Measurements from ENCODE around the gene NAALADL2.
"Not testable (repeated sequence)": the region's sequence is repeated elsewhere in the genome, so short reads cannot be mapped to it uniquely, and the experiment has no call there.

Gene NAALADL2

GRCh38 chr3:175073219-175073905 lies 214.2 kb downstream of the NAALADL2 start:
- DNase-seq (ENCODE audit: low read depth), result no peak

GRCh38 chr3:175075269-175075668 lies 216.1 kb downstream of the NAALADL2 start:
- no peak for DNase-seq (ENCODE audit: low read depth)

GRCh38 chr3:175077216-175077615 lies 218.1 kb downstream of the NAALADL2 start:
- DNase-seq (ENCODE audit: low read depth), result no peak

GRCh38 chr3:175082631-175083030 lies 223.5 kb downstream of the NAALADL2 start:
- DNase-seq (ENCODE audit: low read depth), result no peak

- DNase-seq (ENCODE audit: low read depth), result not testable (repeated sequence)
Measured at GRCh38 chr3:175087128-175087527, 228.0 kb downstream of the NAALADL2 start.

GRCh38 chr3:175088766-175089380 lies 229.7 kb downstream of the NAALADL2 start:
- DNase-seq (ENCODE audit: low read depth), result no peak

- no peak for DNase-seq (ENCODE audit: low read depth)
Measured at GRCh38 chr3:175091426-175092114, 232.4 kb downstream of the NAALADL2 start.

- no peak for DNase-seq (ENCODE audit: low read depth)
Measured at GRCh38 chr3:175093748-175094147, 234.6 kb downstream of the NAALADL2 start.

GRCh38 chr3:175094344-175094743 lies 235.2 kb downstream of the NAALADL2 start:
- no peak for DNase-seq (ENCODE audit: low read depth)

GRCh38 chr3:175098644-175099043 lies 239.5 kb downstream of the NAALADL2 start:
- DNase-seq (ENCODE audit: low read depth), result no peak

- DNase-seq (ENCODE audit: low read depth), result no peak
Measured at GRCh38 chr3:175102161-175102560, 243.0 kb downstream of the NAALADL2 start.

- no peak for DNase-seq (ENCODE audit: low read depth)
Measured at GRCh38 chr3:175103298-175103697, 244.2 kb downstream of the NAALADL2 start.

- no peak for DNase-seq (ENCODE audit: low read depth)
Measured at GRCh38 chr3:175105066-175105465, 245.9 kb downstream of the NAALADL2 start.

- no peak for DNase-seq (ENCODE audit: low read depth)
Measured at GRCh38 chr3:175107231-175107630, 248.1 kb downstream of the NAALADL2 start.

GRCh38 chr3:175107995-175108394 lies 248.9 kb downstream of the NAALADL2 start:
- no peak for DNase-seq (ENCODE audit: low read depth)

GRCh38 chr3:175108613-175109151 lies 249.5 kb downstream of the NAALADL2 start:
- no peak for DNase-seq (ENCODE audit: low read depth)

- DNase-seq (ENCODE audit: low read depth), result no peak
Measured at GRCh38 chr3:175111036-175111435, 251.9 kb downstream of the NAALADL2 start.

GRCh38 chr3:175118382-175118941 lies 259.3 kb downstream of the NAALADL2 start:
- no peak for DNase-seq (ENCODE audit: low read depth)

GRCh38 chr3:175121225-175121624 lies 262.1 kb downstream of the NAALADL2 start:
- no peak for DNase-seq (ENCODE audit: low read depth)

- DNase-seq (ENCODE audit: low read depth), result no peak
Measured at GRCh38 chr3:175127075-175127662, 268.0 kb downstream of the NAALADL2 start.

GRCh38 chr3:175129126-175129525 lies 270.0 kb downstream of the NAALADL2 start:
- DNase-seq (ENCODE audit: low read depth), result no peak

GRCh38 chr3:175129571-175129970 lies 270.4 kb downstream of the NAALADL2 start:
- no peak for DNase-seq (ENCODE audit: low read depth)

Data from HS-5 (cell line).